ENCODE data around the gene CASKIN2. TPM values are rescaled to one million over a fixed set of nuclear protein-coding genes. Genes with fewer than 3 reads are reported as not detected.

CASKIN2 gene
- total RNA-seq, 1 experiment from 2014 or later, result 30.0 TPM

DNA sequence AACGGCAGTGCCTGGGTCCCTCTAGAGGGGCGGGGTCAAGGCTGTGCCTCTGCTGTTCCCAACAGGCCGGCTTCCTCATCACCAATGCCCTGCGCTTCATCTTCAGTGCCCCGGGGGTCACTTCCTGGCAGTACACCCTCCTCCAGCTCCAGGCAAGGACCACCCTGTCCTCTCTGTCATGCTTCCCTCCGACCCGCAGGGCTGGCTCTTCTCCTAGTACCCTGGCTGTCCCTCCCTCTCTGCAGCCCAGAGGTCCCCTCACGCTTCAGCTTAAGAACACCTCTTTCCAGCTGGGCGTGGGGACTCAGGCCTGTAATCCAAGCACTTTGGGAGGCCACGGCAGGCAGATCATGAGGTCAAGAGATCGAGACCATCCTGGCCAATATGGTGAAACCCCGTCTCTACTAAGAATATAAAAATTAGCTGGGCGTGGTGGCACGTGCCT is 25.8 kb downstream of the CASKIN2 start:
- CTCF ChIA-PET, result interaction anchor here (0.5 kb wide), 1 partner anchor 87 kb away, joined by 6 read pairs; no protein-coding TSS in a partner anchor
- no peak overlapping the region for H3K4me3 Mint-ChIP-seq (ENCODE audit: low read depth, unreplicated experiment)
- H3K27me3 Mint-ChIP-seq (ENCODE audit: unreplicated experiment), result no peaks in the 10 kb centered on the region
- TF ChIP-seq, protein P1, sequence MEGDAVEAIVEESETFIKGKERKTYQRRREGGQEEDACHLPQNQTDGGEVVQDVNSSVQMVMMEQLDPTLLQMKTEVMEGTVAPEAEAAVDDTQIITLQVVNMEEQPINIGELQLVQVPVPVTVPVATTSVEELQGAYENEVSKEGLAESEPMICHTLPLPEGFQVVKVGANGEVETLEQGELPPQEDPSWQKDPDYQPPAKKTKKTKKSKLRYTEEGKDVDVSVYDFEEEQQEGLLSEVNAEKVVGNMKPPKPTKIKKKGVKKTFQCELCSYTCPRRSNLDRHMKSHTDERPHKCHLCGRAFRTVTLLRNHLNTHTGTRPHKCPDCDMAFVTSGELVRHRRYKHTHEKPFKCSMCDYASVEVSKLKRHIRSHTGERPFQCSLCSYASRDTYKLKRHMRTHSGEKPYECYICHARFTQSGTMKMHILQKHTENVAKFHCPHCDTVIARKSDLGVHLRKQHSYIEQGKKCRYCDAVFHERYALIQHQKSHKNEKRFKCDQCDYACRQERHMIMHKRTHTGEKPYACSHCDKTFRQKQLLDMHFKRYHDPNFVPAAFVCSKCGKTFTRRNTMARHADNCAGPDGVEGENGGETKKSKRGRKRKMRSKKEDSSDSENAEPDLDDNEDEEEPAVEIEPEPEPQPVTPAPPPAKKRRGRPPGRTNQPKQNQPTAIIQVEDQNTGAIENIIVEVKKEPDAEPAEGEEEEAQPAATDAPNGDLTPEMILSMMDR (IDR thresholded peaks at IDR 0.05; ENCODE audit: unreplicated experiment), result no peak
- no peaks in the 10 kb centered on the region for H3K4me1 Mint-ChIP-seq (ENCODE audit: low read depth, unreplicated experiment)
- H3K27ac Mint-ChIP-seq (ENCODE audit: unreplicated experiment), result no peak overlapping the region
- no peaks in the 10 kb centered on the region for H3K9me3 Mint-ChIP-seq (ENCODE audit: low read depth, unreplicated experiment)
- H3K36me3 Mint-ChIP-seq (ENCODE audit: insufficient read depth, unreplicated experiment), result peaks cover 20% of the 10 kb centered on the region
- BruUV-seq (replicated peaks), result no TSS peak
- no peak for DNase-seq
- intact Hi-C loops (cut with micrococcal nuclease; ENCODE audit: unreplicated experiment), result no loop called here

DNA sequence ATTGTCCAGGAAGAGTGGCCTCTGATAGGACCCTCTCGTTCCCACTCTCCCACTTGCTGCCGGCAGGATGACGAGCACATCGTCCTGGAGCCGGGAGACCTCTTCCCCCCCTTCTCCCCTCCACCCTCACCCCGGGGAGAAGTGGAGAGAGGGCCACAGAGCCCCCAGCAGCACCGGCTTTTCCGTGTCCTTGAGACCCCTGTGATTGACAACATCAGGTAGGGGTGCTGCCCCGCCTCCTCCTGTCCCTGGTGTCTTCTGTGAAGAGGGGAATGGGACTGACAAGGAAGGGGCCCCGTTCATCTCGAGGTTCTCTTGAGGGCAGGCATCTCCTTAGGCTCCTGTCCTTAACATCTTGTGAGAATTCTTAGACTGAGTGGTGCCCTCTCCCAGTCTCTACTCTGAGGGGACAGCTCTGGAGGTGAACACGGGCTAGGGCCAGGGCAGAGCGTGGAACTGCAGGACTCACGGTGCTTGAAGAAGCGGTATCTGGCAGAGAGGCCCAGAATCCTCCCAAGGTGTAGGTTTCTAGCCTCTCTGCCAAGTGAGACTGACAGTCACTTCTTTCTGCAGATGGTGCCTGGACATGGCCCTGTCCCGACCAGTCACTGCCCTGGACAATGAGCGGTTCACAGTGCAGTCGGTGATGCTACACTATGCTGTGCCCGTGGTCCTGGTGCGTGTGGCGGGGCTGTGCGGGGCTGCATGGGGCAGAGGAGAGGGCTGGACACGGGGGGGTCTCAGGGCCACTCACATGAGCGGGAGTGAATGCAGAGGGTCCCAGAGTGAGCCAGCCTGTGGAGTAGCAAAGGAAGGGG is 26.4 kb downstream of the CASKIN2 start:
- H3K36me3 Mint-ChIP-seq (ENCODE audit: insufficient read depth, unreplicated experiment), result peaks cover 20% of the 10 kb centered on the region
- H3K27me3 Mint-ChIP-seq (ENCODE audit: unreplicated experiment), result no peaks in the 10 kb centered on the region
- no peaks in the 10 kb centered on the region for H3K4me1 Mint-ChIP-seq (ENCODE audit: low read depth, unreplicated experiment)
- CTCF ChIA-PET, result no interaction called here
- no TSS peak for BruUV-seq (replicated peaks)
- H3K9me3 Mint-ChIP-seq (ENCODE audit: low read depth, unreplicated experiment), result no peaks in the 10 kb centered on the region
- no peak overlapping the region for H3K4me3 Mint-ChIP-seq (ENCODE audit: low read depth, unreplicated experiment)
- TF ChIP-seq, protein P1 (IDR thresholded peaks at IDR 0.05; ENCODE audit: unreplicated experiment), result no peak
- no peak overlapping the region for H3K27ac Mint-ChIP-seq (ENCODE audit: unreplicated experiment)
- intact Hi-C loops (cut with micrococcal nuclease; ENCODE audit: unreplicated experiment), result no loop called here
- DNase-seq, result no peak

DNA sequence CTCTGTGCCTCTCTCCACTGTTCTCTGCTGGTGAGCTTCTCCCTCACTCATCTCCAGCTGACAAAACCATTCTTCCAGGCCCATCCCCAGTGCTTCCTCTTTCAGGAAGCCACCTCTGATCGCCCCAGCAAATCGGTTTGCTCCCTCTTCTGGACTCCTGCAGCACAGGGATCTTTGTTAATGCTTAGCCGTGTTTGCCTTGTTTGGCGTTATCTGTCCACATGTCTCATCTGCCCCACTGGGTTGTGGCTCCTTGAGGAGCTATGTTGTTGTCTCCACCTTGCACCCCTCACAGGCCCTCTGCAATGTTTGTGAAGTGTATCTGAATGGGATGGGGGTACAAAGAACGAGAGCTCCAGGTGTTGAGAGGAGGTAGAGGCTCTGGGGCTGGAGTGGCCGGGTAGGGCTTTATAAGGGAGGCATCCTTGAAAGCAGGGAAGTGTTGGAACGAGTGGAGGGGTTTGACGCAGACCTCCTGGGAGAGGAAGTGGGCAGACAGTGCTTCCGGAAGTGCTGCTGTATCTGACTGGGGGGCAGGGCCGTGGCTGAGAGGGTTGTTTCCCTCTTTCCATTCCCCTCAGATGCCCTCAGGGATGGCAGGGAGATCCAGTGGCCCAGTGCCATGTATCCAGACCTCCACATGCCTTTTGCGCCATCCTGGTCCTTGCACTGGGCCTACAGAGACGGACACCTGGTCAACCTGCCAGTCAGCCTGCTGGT is 27.8 kb downstream of the CASKIN2 start:
- Mint-ChIP-seq H3K27me3 (ENCODE audit: unreplicated experiment) (no peaks in the 10 kb centered on the region), H3K36me3 (ENCODE audit: insufficient read depth, unreplicated experiment) (peaks cover 16% of the 10 kb centered on the region), H3K9me3 (ENCODE audit: low read depth, unreplicated experiment) (no peaks in the 10 kb centered on the region), H3K27ac (ENCODE audit: unreplicated experiment) (no peak overlapping the region), H3K4me3 (ENCODE audit: low read depth, unreplicated experiment) (no peak overlapping the region), H3K4me1 (ENCODE audit: low read depth, unreplicated experiment) (no peaks in the 10 kb centered on the region)
- BruUV-seq (replicated peaks), result no TSS peak
- CTCF ChIA-PET, result no interaction called here
- intact Hi-C loops (cut with micrococcal nuclease; ENCODE audit: unreplicated experiment), result no loop called here
- TF ChIP-seq, protein P1 (IDR thresholded peaks at IDR 0.05; ENCODE audit: unreplicated experiment), result no peak
- no peak for DNase-seq

DNA sequence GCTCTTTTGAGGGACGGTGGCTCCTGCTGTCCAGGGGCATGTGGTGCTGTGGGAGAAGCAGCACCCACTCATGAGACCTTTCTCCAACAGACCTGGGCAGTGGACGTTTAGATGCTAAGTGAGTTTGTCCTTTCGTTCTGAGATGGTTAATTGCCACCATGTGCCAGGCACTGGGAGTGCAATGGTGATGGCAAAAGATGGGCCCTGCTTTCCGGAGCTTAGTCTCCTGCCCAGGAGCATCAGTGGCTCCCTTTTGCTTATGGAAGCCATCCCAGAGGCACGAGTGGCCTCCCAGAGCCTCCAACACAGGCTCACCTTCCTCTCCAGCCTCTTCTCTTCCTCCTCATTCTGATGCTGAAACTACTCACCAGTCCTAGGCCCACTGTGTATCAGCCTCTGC is 28.4 kb downstream of the CASKIN2 start:
- TF ChIP-seq, protein P1 (IDR thresholded peaks at IDR 0.05; ENCODE audit: unreplicated experiment), result no peak
- DNase-seq, result no peak
- H3K36me3 Mint-ChIP-seq (ENCODE audit: insufficient read depth, unreplicated experiment), result peaks cover 15% of the 10 kb centered on the region
- no peaks in the 10 kb centered on the region for H3K9me3 Mint-ChIP-seq (ENCODE audit: low read depth, unreplicated experiment)
- no peaks in the 10 kb centered on the region for H3K27me3 Mint-ChIP-seq (ENCODE audit: unreplicated experiment)
- CTCF ChIA-PET, result no interaction called here
- H3K4me1 Mint-ChIP-seq (ENCODE audit: low read depth, unreplicated experiment), result no peaks in the 10 kb centered on the region
- no peak overlapping the region for H3K27ac Mint-ChIP-seq (ENCODE audit: unreplicated experiment)
- intact Hi-C loops (cut with micrococcal nuclease; ENCODE audit: unreplicated experiment), result no loop called here
- no TSS peak for BruUV-seq (replicated peaks)
- H3K4me3 Mint-ChIP-seq (ENCODE audit: low read depth, unreplicated experiment), result no peak overlapping the region
